Suppressor macrophage treated with lipopolysaccharide for 1 hour (primary cell): ENCODE results near the gene CABP4.
A peak's percentile ranks its signal among the peaks of the same experiment; 100 is the strongest.
"Not testable (repeated sequence)": the region's sequence is repeated elsewhere in the genome, so short reads cannot be mapped to it uniquely, and the experiment has no call there.

ENCODE experiments used
- DNase-seq, 3 donors: peaks; one replicate each; pipeline ENCODE4 v3.0.0-alpha.2; 2020 to 2022

The CABP4 gene

GRCh38 chr11:67419325-67420049 is 35.7 kb upstream of the CABP4 start:
- DNase-seq: no peak

DNA sequence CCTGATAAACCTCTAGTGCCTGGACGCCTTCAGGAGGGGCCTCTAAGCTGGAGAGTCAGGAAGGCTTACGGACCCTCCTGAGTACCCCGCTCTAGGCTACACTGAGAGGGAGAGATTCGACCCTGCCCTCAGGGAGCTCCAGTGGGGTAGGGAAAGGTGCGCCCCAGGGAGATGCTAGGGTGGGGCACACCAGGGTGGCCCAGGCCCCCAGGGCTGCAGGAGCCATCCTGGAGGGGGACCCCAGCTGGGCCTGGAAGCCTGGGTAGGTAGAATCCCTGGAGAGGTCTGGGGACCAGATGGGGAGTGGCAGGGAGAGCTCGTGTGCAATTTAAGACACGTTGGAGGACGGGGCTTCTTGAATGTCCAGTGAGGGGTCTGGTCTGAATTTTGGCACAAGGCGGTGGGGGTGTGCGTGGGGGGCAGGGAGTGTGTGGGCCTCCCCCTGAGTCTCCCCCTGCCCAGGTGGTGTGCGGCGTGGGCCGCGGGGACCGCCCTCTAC is 35.0 kb upstream of the CABP4 start:
- DNase-seq: no peak

DNA sequence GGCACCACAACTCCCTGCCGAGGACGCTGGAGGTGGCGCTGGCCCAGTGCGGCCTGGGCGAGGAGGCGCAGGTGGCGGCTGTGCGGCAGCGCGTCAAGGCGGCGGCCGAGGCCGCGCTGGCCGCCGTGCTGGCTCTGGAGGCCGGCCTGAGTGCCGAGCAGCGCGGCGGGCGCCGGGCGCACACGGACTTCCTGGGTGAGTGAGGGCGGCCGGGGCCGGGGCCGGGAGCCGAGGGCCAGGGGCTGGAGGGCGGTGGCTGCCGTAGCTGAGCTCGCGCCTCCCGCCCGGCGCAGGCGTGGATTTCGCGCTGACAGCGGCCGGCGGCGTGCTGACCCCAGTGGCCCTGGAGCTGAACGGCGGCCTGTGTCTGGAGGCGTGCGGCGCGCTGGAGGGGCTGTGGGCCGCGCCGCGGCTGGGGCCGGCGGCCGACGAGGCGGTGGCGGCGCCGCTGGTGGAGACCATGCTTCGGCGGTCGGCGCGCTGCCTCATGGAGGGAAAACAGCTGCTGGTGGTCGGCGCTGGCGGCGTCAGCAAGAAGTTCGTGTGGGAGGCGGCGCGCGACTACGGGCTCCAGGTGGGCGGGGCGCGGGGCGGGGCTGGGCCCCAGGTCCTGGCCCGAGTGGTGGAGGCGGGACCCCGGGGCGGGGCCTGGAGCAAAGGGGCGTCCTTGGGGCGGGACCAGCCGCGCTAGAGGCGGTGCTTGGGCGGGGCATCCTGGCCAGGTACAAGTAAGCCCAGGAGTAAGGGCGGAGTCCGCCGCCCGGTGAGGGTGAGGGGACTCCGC is 34.3 kb upstream of the CABP4 start:
- DNase-seq: peak; percentile 92 to 99 (median 96)

GRCh38 chr11:67421430-67422031 is 33.6 kb upstream of the CABP4 start:
- DNase-seq: no peak

GRCh38 chr11:67422891-67423290 is 32.3 kb upstream of the CABP4 start:
- DNase-seq: no peak

DNA sequence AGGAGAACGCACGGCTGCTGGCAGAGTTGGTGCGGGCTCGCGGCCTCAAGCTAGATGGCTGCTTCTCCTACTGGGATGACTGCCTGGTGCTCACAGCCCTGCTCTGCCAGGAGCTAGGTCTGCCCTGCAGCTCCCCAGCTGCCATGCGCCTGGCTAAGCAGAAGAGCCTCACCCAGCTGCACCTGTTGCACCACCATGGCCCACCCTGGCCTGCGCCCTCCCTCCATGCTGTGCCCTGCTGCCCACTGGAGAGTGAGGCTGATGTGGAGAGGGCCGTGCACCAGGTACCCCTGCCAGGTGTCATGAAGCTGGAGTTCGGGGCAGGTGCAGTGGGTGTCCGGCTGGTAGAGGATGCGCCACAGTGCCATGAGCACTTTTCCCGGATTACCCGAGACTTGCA is 31.7 kb upstream of the CABP4 start:
- DNase-seq: no peak

DNA sequence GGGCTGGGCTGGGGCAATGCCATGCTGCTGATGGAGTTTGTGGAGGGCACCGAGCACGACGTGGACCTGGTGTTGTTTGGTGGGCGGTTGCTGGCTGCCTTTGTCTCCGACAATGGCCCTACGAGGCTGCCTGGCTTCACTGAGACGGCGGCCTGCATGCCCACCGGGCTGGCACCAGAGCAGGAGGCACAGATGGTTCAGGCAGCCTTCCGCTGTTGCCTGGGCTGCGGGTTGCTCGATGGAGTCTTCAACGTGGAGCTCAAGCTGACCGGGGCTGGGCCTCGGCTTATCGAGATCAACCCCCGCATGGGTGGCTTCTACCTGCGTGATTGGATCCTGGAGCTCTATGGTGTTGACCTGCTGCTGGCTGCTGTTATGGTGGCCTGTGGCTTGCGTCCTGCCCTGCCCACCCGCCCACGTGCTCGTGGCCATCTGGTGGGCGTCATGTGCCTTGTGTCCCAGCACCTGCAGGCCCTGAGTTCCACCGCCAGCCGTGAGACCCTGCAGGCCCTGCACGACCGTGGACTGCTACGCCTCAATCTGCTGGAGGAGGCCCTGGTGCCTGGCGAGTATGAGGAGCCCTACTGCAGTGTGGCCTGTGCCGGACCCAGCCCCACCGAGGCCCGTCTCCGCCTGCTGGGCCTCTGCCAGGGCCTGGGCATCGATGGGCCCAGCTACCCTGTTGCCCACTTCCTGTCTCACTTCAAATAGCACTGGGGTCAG is 31.1 kb upstream of the CABP4 start:
- DNase-seq: no peak

DNA sequence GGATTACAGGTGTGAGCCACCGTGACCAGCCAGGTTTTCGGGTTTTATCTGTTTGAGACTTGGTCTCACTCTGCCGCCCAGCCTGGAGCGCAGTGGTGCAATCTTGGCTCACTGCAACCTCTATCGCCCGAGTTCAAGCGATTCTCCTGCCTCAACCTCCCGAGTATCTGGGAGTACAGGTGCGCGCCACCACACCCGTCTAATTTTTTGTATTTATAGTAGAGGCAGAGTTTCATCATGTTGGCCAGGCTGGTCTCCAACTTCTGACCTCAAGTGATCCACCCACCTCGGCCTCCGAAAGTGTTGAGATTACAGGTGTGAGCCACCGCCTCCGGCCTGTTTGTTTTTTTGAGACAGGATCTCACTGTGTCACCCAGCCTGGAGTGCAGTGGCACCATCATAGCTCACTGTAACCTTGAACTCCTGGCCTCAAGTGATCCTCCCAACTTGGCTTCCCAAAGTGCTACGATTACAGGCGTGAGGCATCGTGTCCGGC is 27.7 kb upstream of the CABP4 start:
- not testable (repeated sequence) for DNase-seq

GRCh38 chr11:67428052-67429001 is 26.8 kb upstream of the CABP4 start, which contains the start of gene RPS6KB2:
Gene RPS6KB2 (plus strand): TSS chr11:67428494. CDS start chr11:67428546, 52 bp downstream.
- DNase-seq: peak; percentile 97 to 99 (median 98)

DNA sequence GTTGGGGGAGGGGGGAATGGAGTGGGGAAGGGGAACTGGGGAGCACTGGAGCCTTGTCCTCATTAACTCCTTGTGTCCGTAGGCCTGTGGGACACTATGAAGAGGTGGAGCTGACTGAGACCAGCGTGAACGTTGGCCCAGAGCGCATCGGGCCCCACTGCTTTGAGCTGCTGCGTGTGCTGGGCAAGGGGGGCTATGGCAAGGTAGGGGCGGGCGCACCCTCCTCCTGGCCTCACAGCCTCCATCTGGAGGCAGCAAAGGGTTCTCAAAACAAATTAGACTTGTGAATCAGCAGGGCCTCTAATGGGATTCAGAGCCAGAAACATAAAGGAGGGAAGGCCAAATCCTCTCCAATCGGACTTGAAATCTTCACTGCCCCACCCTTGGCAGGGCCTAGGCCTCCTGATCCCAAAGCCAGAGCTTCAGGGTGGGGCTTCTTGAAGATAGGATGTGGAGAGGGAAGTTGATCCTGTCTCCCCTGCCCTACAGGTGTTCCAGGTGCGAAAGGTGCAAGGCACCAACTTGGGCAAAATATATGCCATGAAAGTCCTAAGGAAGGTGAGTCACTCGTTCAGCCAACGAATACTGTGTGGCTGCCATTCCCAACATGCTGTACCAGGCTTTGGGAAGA is 26.0 kb upstream of the CABP4 start:
- DNase-seq: no peak

DNA sequence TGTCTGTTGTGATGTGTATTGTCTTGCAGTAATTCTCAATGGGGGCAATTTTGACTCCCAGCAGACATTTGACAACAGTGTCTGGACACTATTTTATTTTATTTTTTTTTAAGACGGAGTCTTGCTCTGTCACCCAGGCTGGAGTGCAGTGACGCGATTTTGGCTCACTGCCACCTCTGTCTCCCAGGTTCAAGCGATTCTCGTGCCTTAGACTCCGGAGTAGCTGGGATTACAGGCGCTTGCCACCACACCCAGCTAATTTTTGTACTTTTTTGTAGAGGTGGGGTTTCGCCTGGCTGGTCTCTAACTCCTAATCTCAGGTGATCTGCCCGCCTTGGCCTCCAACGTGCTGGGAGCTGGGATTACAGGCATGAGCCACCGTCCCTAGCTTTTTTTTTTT is 25.4 kb upstream of the CABP4 start:
- DNase-seq: no peak

- no peak for DNase-seq
Measured at GRCh38 chr11:67431346-67432249, 23.6 kb upstream of the CABP4 start.

DNA sequence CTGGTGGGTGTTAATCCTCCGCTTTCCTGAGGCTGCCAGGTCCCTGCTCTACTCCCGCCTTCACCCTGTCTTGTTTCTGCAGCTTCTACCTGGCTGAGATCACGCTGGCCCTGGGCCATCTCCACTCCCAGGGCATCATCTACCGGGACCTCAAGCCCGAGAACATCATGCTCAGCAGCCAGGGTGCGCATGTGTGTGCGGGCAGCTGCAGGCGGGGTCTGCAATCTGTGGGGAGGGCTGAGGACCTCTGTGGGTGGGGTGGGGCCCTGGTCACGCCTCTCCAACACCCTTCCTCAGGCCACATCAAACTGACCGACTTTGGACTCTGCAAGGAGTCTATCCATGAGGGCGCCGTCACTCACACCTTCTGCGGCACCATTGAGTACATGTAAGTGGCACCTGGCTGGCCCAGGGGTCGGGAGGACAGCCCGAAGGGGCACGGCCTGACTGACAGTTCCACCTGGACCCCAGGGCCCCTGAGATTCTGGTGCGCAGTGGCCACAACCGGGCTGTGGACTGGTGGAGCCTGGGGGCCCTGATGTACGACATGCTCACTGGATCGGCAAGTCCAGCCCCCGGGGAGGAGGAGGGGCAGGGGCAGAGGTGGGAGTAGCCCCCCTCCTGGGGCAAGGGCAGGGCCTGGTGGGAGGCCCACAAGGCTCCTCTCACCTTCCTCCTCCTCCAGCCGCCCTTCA is 22.4 kb upstream of the CABP4 start:
- no peak for DNase-seq

- no peak for DNase-seq
Measured at GRCh38 chr11:67433536-67434394, 21.4 kb upstream of the CABP4 start.

DNA sequence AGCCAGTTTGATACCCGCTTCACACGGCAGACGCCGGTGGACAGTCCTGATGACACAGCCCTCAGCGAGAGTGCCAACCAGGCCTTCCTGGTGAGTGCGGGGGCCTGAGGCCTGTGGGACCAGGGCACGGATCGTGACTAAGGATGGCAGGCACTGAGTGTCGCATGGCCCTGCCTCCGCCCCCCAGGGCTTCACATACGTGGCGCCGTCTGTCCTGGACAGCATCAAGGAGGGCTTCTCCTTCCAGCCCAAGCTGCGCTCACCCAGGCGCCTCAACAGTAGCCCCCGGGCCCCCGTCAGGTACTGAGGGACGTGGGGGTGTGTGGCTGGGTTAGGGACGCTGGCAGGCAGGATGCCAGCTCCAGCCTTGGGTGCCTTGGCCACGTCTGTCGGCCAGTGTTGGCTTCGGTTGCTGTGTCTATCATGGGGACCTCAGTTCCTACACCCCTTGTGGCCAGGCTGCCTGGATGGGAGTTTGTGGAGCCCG is 20.7 kb upstream of the CABP4 start:
- no peak for DNase-seq

DNA sequence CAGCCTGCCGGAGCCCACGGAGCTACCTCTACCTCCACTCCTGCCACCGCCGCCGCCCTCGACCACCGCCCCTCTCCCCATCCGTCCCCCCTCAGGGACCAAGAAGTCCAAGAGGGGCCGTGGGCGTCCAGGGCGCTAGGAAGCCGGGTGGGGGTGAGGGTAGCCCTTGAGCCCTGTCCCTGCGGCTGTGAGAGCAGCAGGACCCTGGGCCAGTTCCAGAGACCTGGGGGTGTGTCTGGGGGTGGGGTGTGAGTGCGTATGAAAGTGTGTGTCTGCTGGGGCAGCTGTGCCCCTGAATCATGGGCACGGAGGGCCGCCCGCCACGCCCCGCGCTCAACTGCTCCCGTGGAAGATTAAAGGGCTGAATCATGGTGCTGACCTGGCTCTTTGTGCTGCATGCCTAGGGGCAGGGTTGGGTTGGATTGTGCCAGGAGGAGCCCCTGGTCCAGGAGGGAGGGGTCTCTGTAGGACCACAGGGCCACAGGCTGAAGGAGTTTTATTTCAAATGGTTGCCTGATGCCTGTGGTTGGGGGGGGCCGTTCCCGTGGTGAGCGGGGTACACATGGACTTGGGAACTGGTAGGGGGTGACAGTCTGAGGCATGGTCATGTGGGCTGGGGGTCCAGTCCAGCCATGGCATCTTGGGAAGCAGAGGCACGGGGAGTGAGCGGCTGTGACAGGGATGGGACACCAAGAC is 20.0 kb upstream of the CABP4 start:
- DNase-seq: no peak

DNA sequence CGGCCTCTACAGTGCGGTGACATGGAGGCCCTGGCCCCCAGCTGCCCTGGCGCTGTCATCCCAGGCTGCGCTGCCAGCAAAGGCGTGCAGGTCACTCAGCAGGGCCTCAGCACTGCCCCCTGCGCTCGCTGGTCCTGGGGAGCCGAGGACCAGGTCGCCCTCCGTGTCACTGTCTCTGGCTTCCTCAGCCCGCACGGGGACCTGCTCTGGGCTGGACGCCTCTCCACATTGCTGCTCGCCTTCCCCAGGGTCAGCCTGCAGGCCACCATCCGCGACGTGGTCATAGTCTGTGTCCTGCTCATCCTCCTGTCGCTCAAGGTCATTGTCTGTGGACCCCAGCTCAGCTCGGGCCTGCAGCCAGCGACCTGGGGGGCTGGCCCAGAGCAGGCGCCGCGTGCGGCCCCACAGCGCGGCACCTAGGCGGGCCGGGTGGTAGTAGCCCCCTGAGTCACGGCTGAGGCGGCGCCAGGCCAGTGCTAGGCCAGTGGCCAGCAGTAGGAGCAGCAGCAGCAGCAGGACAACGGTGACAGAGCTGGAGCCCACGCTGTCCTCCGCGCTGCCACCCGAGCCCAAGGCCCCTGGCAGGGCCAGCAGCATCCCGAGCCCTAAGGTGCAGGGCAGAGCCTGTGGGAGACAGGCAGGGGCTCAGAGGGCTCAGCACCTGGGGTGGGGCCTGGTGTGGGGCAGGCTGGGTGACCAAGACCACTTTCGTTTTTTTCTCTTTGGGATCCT is 19.3 kb upstream of the CABP4 start:
- no peak for DNase-seq
